GM12878 (cell line): ENCODE measurements around the gene CREB5. TPM values are rescaled to one million over a fixed set of nuclear protein-coding genes. Genes with fewer than 3 reads are reported as not detected.
A peak's percentile ranks its signal among the peaks of the same experiment; 100 is the strongest.

ENCODE experiments used
- ATAC-seq: fragments of 200-7000 bp; cut with Tn5 transposase; 3 replicates; pipeline ENCODE4 v1.9.1; 2020; ENCODE audit warnings: mild to moderate bottlenecking, moderate library complexity
- BruUV-seq: library from RNA; stranded (reverse); fragments of 400-500 nt; replicated peaks from 2 replicates; lab custom pipeline; 2021; lab: Mats Ljungman, UMichigan
- CTCF ChIA-PET: fragments of 300-600 bp; sonication (Branson Sonifier 250); formaldehyde crosslinking; extraction: SDS; loops from one replicate; lab custom pipeline; 2021; ENCODE audit warnings: inconsistent platforms; lab: Yijun Ruan, JAX
- POLR2A ChIA-PET: fragments of 350-600 bp; formaldehyde crosslinking; extraction: SDS; loops from one replicate; lab custom pipeline; 2021; ENCODE audit warnings: inconsistent platforms; lab: Charles Lee
- RAD21 ChIA-PET: fragments of 300-600 bp; sonication (Branson Sonifier 250); formaldehyde crosslinking; loops from one replicate; lab custom pipeline; 2023; ENCODE audit warnings: antibody characterized with exemption; ENCODE audit not compliant: unreplicated experiment; lab: Charles Lee
- SMC1A ChIA-PET: fragments of 300-600 bp; sonication (Branson Sonifier 250); formaldehyde crosslinking; loops from one replicate; lab custom pipeline; 2023; ENCODE audit not compliant: unreplicated experiment, uncharacterized antibody; lab: Charles Lee
- DNase-seq: peaks from one replicate; pipeline ENCODE4 v3.0.0-alpha.2; 2011; ENCODE audit warnings: low read depth, low spot score
- FAIRE-seq: peaks from 3 replicates; lab custom pipeline; 2011; peaks lifted over from hg19 to GRCh38; lab: Jason Lieb, UNC
- H2AFZ ChIP-seq: 2 replicates; pipeline ENCODE4 v1.6.0; 2011; ENCODE audit warnings: low read depth, low read length, control low read depth; ENCODE audit not compliant: control insufficient read depth
- H3K27ac ChIP-seq: 2 replicates; pipeline ENCODE4 v1.5.1; 2011; ENCODE audit warnings: control low read depth; ENCODE audit not compliant: control insufficient read depth, insufficient read depth
- H3K27me3 ChIP-seq, 2 experiments: replicated peaks in 1 of 2; 2 replicates each; pipeline versions ENCODE4 v1.6.0 to v1.6.1; 2011; ENCODE audit warnings: low read length in 1 of 2; ENCODE audit not compliant: control insufficient read depth in 2 of 2, insufficient read depth in 2 of 2
- H3K36me3 ChIP-seq, 2 experiments: 2 replicates each; pipeline ENCODE4 v1.5.1; 2011; ENCODE audit warnings: low read length in 1 of 2; ENCODE audit not compliant: control insufficient read depth in 2 of 2, insufficient read depth in 2 of 2
- H3K4me1 ChIP-seq: 2 replicates; pipeline ENCODE4 v1.6.1; 2011; ENCODE audit warnings: mild to moderate bottlenecking, low read length, moderate library complexity, mixed read lengths; ENCODE audit not compliant: control insufficient read depth, insufficient read depth
- H3K4me2 ChIP-seq: 2 replicates; pipeline ENCODE4 v1.6.0; 2011; ENCODE audit warnings: control low read depth; ENCODE audit not compliant: control insufficient read depth, insufficient read depth
- H3K4me3 ChIP-seq: fragments of 200-600 bp; sonication (generic); 2 replicates; pipeline ENCODE4 v1.5.1; 2016
- H3K79me2 ChIP-seq: 2 replicates; pipeline ENCODE4 v1.6.0; 2011; ENCODE audit warnings: low read length; ENCODE audit not compliant: control insufficient read depth, insufficient read depth
- H3K9ac ChIP-seq: 2 replicates; pipeline ENCODE4 v1.8.0; 2011; ENCODE audit warnings: low read length, control low read depth, mixed read lengths; ENCODE audit not compliant: control insufficient read depth, insufficient read depth
- H3K9me3 ChIP-seq: replicated peaks from 3 replicates; pipeline ENCODE4 v1.5.1; 2011; ENCODE audit warnings: mild to moderate bottlenecking, low read length; ENCODE audit not compliant: control insufficient read depth, insufficient read depth
- H4K20me1 ChIP-seq: 2 replicates; pipeline ENCODE4 v1.6.0; 2011; ENCODE audit not compliant: control insufficient read depth, insufficient read depth
- BHLHE40 ChIP-seq, 2 experiments: fragments of 450-650 bp in 1 of 2; IDR thresholded peaks; 2 replicates each; pipeline ENCODE4 v1.6.1; 2011 to 2017; ENCODE audit warnings: low read depth in 2 of 2, borderline replicate concordance in 1 of 2, improper control_type of control experiment in 1 of 2, low read length in 1 of 2, mild to moderate bottlenecking in 1 of 2
- CHD1 ChIP-seq: IDR thresholded peaks from 2 replicates; pipeline ENCODE4 v1.6.1; 2012; ENCODE audit warnings: low read depth, low read length, improper control_type of control experiment
- ELK1 ChIP-seq: IDR thresholded peaks from 2 replicates; pipeline ENCODE4 v1.6.1; 2012; ENCODE audit warnings: low read depth, low read length, improper control_type of control experiment
- ESRRA ChIP-seq: IDR thresholded peaks from 2 replicates; pipeline ENCODE4 v1.6.1; 2012; ENCODE audit warnings: mild to moderate bottlenecking, low read length, improper control_type of control experiment
- HDAC2 ChIP-seq: fragments of 200-600 bp; sonication (generic); IDR thresholded peaks from 2 replicates; pipeline ENCODE4 v1.6.1; 2017
- IRF5 ChIP-seq: fragments of 450-650 bp; IDR thresholded peaks from 2 replicates; pipeline ENCODE4 v1.6.1; 2017; ENCODE audit warnings: borderline replicate concordance
- MEF2A ChIP-seq: IDR thresholded peaks from 2 replicates; pipeline ENCODE4 v1.6.1; 2011; ENCODE audit warnings: low read depth, mild to moderate bottlenecking, low read length, moderate library complexity; ENCODE audit not compliant: insufficient read depth
- REST ChIP-seq: IDR thresholded peaks from 2 replicates; pipeline ENCODE4 v1.6.1; 2012; ENCODE audit warnings: mild to moderate bottlenecking, low read depth, low read length
- STAT3 ChIP-seq: IDR thresholded peaks from 2 replicates; pipeline ENCODE4 v1.6.1; 2011; ENCODE audit warnings: low read depth, low read length, improper control_type of control experiment
- TBL1XR1 ChIP-seq: IDR thresholded peaks from 2 replicates; pipeline ENCODE4 v1.6.1; 2012; ENCODE audit warnings: low read depth, low read length, improper control_type of control experiment
- TCF7 ChIP-seq: IDR thresholded peaks from 2 replicates; pipeline ENCODE4 v1.6.1; 2014; ENCODE audit warnings: antibody characterized with exemption, borderline replicate concordance
- WGBS: methylation state at CpG from one replicate; pipeline ENCODE4 v1.1.6; 2016; ENCODE audit warnings: low lambda C conversion rate; ENCODE audit not compliant: insufficient replicate concordance, insufficient coverage; ENCODE audit errors: missing lambda C conversion rate; 5-methylcytosine and 5-hydroxymethylcytosine counted together
- in situ Hi-C: fragments of 300-500 bp; cut with MboI; formaldehyde crosslinking; loops from 9 replicates; pipeline ENCODE4 v1.14.3; 2018; ENCODE audit warnings: mixed read lengths
- intact Hi-C: fragments of 100-400 bp; cut with micrococcal nuclease; formaldehyde crosslinking; loops from one replicate; pipeline ENCODE4 v1.14.2; 2022; ENCODE audit not compliant: unreplicated experiment
- polyA plus RNA-seq, 11 experiments: library from polyadenylated mRNA; depleted of rRNA in 4 of 11; unstranded in 6 of 11; stranded (reverse) in 5 of 11; fragments of >200 nt; fragmentation: Nextera tagmentation in 4 of 11; fragmentation: Illumina TruSeq in 1 of 11; extraction: Ambion mirVana in 4 of 11; extraction: Trizol in 1 of 11; gene quantifications; 1 replicate in 1 of 11; 2 replicates in 10 of 11; pipeline versions ENCODE4 v1.2.1 to v1.2.3, GENCODE V29; 2011 to 2016; ENCODE audit warnings: inconsistent platforms in 2 of 11, missing spikeins in 2 of 11, low read depth in 1 of 11
- total RNA-seq, 4 experiments: library from RNA; depleted of rRNA in 3 of 4; stranded (reverse); fragments of >200 nt in 3 of 4; fragmentation: Illumina TruSeq in 1 of 4; extraction: Trizol in 1 of 4; gene quantifications; 2 replicates each; pipeline versions ENCODE4 v1.2.1 to v1.2.3, GENCODE V29; 2013 to 2021

CREB5 gene
- total and polyA plus RNA-seq, 10 of the 15 experiments (the other 5 are each of a cell fraction or from before 2014, with no cell fraction given), result 12.9 to 74.1 (median 53.0) TPM

- ATAC-seq, result no peak
- no TSS peak for BruUV-seq
- TF ChIP-seq BHLHE40 (IDR thresholded peaks at IDR 0.05; ENCODE audit: borderline replicate concordance in 1 of 2, low read depth in 2 of 2, low read length in 1 of 2), result no peak
- CTCF ChIA-PET, result interaction anchor here (0.8 to 2.5 kb wide), 3 partner anchors 9 to 86 kb away, joined by 3 to 7 read pairs (median 4); no protein-coding TSS in a partner anchor
- Histone ChIP-seq H3K36me3 (no peaks in the 10 kb centered on the region), H3K4me1 (no peaks in the 10 kb centered on the region), H3K4me2 (no peak overlapping the region), H3K27ac (no peak overlapping the region), H3K9ac (no peak overlapping the region), H3K79me2 (no peaks in the 10 kb centered on the region), H3K4me3 (no peak overlapping the region), H2AFZ (no peak overlapping the region), H3K9me3 (no peaks in the 10 kb centered on the region), H3K27me3 (no peaks in the 10 kb centered on the region), H4K20me1 (no peaks in the 10 kb centered on the region)
- in situ Hi-C loops, result no loop called here
- intact Hi-C loops, result no loop called here
- DNase-seq, result no peak
- 0% methylated on average over 1 of the region's 1 CpG for WGBS
- SMC1A ChIA-PET, result interaction anchor here (0.6 kb wide), 1 partner anchor 47 kb away, joined by 3 read pairs; no protein-coding TSS in a partner anchor
- POLR2A ChIA-PET, result no interaction called here
- no peak for FAIRE-seq
- RAD21 ChIA-PET, result interaction anchor here (0.6 kb wide), 1 partner anchor 294 kb away, joined by 3 read pairs; no protein-coding TSS in a partner anchor
Measured at GRCh38 chr7:28375729-28376128, 36.6 kb upstream of the CREB5 start.

GRCh38 chr7:28376634-28377033, 35.7 kb upstream of the CREB5 start:
- no TSS peak for BruUV-seq
- Histone ChIP-seq H3K4me2 (no peak overlapping the region), H3K4me1 (no peaks in the 10 kb centered on the region), H3K79me2 (no peaks in the 10 kb centered on the region), H2AFZ (no peak overlapping the region), H3K9me3 (no peaks in the 10 kb centered on the region), H4K20me1 (no peaks in the 10 kb centered on the region), H3K27me3 (no peaks in the 10 kb centered on the region), H3K36me3 (no peaks in the 10 kb centered on the region), H3K9ac (no peak overlapping the region), H3K4me3 (no peak overlapping the region), H3K27ac (no peak overlapping the region)
- ChIA-PET RAD21 (no interaction called here), POLR2A (no interaction called here), CTCF (interaction anchor here (0.8 to 2.5 kb wide), 4 partner anchors 9 to 87 kb away, joined by 3 to 7 read pairs (median 4); no protein-coding TSS in a partner anchor), SMC1A (interaction anchor here (0.5 to 1.5 kb wide), 2 partner anchors 11 to 52 kb away, joined by 4 to 6 read pairs; no protein-coding TSS in a partner anchor)
- FAIRE-seq (peak; percentile 38), ATAC-seq (no peak), DNase-seq (no peak)
- intact Hi-C loops (no loop called here), in situ Hi-C loops (no loop called here)
- 67% methylated on average over 2 of the region's 2 CpGs for WGBS
- no peak for TF ChIP-seq ESRRA
- no peak for TF ChIP-seq STAT3
- no peak for TF ChIP-seq IRF5
- TF ChIP-seq CHD1, result no peak
- no peak for TF ChIP-seq REST
- no peak for TF ChIP-seq TCF7
- TF ChIP-seq MEF2A, result no peak
- no peak for TF ChIP-seq HDAC2
- TF ChIP-seq ELK1, result no peak
- no peak for TF ChIP-seq TBL1XR1
